ENCODE data around the gene ADAP2. TPM values are rescaled to one million over a fixed set of nuclear protein-coding genes. Genes with fewer than 3 reads are reported as not detected.

ADAP2 gene
- total and polyA plus RNA-seq, 10 of the 15 experiments (the other 5 are each of a cell fraction or from before 2014, with no cell fraction given) = 0.15 to 13.6 (median 6.8) TPM

DNA sequence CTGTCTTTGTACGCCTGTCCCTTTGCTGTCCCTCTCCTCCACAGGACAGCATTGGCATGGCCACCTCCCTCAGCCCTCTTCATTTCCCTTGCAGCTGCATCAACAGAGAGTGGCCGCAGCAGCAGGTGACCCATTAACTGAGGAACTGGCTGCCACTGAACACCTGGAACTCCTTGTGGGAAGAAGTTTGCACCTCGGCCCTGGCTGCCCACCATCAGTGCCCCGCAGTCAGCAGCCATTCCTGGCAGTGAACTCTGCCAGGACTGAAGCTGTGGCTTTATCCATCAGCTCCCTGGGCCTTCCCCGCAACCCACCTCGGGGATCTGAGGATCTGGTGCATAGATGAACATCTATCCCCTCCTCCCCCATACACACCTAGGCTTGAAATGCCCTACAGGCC lies 36.0 kb downstream of the ADAP2 start:
- WGBS (ENCODE audit: insufficient coverage, insufficient replicate concordance, low lambda C conversion rate, missing lambda C conversion rate) = 61% methylated on average over 6 of the region's 6 CpGs
- RAD21 ChIA-PET (ENCODE audit: unreplicated experiment) = no interaction called here
- BruUV-seq (replicated peaks) = no TSS peak
- Histone ChIP-seq H3K4me1 (ENCODE audit: control insufficient read depth, insufficient read depth, low read length) (peaks cover 44% of the 10 kb centered on the region), H2AFZ (ENCODE audit: control insufficient read depth, low read depth, low read length) (peak overlapping the region; percentile 87), H3K4me2 (ENCODE audit: control insufficient read depth, insufficient read depth) (peak overlapping the region; percentile 81; the same call in 1 of the 2 replicates), H3K9me3 (replicated peaks; ENCODE audit: control insufficient read depth, insufficient read depth, low read length) (no peaks in the 10 kb centered on the region), H3K36me3 (ENCODE audit: control insufficient read depth in 2 of 2, insufficient read depth in 2 of 2, low read length in 1 of 2) (no peaks in the 10 kb centered on the region), H3K4me3 (no peak overlapping the region), H3K79me2 (ENCODE audit: control insufficient read depth, insufficient read depth, low read length) (no peaks in the 10 kb centered on the region), H4K20me1 (ENCODE audit: control insufficient read depth, insufficient read depth) (no peaks in the 10 kb centered on the region), H3K27ac (ENCODE audit: control insufficient read depth, insufficient read depth) (no peak overlapping the region), H3K27me3 (replicated peaks in 1 of 2; ENCODE audit: control insufficient read depth in 2 of 2, insufficient read depth in 2 of 2, low read length in 1 of 2) (no peaks in the 10 kb centered on the region), H3K9ac (ENCODE audit: control insufficient read depth, insufficient read depth, low read length) (peak overlapping the region; percentile 15; the same call in 1 of the 2 replicates)
- TF ChIP-seq SIX5 (IDR thresholded peaks at IDR 0.05; ENCODE audit: low read depth, low read length, severe bottlenecking) (no peak), FOXM1 (IDR thresholded peaks at IDR 0.05; ENCODE audit: low read depth, low read length) (no peak), NR2C1 (IDR thresholded peaks at IDR 0.05) (no peak), EED (IDR thresholded peaks at IDR 0.05; ENCODE audit: low read depth) (no peak)
- TF ChIP-seq, protein P1, sequence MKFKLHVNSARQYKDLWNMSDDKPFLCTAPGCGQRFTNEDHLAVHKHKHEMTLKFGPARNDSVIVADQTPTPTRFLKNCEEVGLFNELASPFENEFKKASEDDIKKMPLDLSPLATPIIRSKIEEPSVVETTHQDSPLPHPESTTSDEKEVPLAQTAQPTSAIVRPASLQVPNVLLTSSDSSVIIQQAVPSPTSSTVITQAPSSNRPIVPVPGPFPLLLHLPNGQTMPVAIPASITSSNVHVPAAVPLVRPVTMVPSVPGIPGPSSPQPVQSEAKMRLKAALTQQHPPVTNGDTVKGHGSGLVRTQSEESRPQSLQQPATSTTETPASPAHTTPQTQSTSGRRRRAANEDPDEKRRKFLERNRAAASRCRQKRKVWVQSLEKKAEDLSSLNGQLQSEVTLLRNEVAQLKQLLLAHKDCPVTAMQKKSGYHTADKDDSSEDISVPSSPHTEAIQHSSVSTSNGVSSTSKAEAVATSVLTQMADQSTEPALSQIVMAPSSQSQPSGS (IDR thresholded peaks at IDR 0.05; ENCODE audit: low read length) = no peak
- TF ChIP-seq, protein P2, sequence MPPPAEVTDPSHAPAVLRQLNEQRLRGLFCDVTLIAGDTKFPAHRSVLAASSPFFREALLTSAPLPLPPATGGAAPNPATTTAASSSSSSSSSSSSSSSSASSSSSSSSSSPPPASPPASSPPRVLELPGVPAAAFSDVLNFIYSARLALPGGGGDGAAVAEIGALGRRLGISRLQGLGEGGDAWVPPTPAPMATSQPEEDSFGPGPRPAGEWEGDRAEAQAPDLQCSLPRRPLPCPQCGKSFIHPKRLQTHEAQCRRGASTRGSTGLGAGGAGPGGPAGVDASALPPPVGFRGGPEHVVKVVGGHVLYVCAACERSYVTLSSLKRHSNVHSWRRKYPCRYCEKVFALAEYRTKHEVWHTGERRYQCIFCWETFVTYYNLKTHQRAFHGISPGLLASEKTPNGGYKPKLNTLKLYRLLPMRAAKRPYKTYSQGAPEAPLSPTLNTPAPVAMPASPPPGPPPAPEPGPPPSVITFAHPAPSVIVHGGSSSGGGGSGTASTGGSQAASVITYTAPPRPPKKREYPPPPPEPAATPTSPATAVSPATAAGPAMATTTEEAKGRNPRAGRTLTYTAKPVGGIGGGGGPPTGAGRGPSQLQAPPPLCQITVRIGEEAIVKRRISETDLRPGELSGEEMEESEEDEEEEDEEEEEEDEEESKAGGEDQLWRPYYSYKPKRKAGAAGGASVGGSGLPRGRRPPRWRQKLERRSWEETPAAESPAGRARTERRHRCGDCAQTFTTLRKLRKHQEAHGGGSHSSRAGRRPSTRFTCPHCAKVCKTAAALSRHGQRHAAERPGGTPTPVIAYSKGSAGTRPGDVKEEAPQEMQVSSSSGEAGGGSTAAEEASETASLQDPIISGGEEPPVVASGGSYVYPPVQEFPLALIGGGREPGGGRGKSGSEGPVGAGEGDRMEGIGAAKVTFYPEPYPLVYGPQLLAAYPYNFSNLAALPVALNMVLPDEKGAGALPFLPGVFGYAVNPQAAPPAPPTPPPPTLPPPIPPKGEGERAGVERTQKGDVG (CRISPR knock-in tag; IDR thresholded peaks at IDR 0.05) = no peak
- TF ChIP-seq, protein P3, sequence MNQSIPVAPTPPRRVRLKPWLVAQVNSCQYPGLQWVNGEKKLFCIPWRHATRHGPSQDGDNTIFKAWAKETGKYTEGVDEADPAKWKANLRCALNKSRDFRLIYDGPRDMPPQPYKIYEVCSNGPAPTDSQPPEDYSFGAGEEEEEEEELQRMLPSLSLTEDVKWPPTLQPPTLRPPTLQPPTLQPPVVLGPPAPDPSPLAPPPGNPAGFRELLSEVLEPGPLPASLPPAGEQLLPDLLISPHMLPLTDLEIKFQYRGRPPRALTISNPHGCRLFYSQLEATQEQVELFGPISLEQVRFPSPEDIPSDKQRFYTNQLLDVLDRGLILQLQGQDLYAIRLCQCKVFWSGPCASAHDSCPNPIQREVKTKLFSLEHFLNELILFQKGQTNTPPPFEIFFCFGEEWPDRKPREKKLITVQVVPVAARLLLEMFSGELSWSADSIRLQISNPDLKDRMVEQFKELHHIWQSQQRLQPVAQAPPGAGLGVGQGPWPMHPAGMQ (IDR thresholded peaks at IDR 0.05; ENCODE audit: borderline replicate concordance) = no peak
- TF ChIP-seq, protein P4, sequence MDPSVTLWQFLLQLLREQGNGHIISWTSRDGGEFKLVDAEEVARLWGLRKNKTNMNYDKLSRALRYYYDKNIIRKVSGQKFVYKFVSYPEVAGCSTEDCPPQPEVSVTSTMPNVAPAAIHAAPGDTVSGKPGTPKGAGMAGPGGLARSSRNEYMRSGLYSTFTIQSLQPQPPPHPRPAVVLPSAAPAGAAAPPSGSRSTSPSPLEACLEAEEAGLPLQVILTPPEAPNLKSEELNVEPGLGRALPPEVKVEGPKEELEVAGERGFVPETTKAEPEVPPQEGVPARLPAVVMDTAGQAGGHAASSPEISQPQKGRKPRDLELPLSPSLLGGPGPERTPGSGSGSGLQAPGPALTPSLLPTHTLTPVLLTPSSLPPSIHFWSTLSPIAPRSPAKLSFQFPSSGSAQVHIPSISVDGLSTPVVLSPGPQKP (IDR thresholded peaks at IDR 0.05; ENCODE audit: low read depth, low read length) = no peak
- TF ChIP-seq, protein P5, sequence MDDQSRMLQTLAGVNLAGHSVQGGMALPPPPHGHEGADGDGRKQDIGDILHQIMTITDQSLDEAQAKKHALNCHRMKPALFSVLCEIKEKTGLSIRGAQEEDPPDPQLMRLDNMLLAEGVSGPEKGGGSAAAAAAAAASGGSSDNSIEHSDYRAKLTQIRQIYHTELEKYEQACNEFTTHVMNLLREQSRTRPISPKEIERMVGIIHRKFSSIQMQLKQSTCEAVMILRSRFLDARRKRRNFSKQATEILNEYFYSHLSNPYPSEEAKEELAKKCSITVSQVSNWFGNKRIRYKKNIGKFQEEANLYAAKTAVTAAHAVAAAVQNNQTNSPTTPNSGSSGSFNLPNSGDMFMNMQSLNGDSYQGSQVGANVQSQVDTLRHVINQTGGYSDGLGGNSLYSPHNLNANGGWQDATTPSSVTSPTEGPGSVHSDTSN (IDR thresholded peaks at IDR 0.05; ENCODE audit: insufficient replicate concordance, low read depth, low read length) = no peak
- in situ Hi-C loops (cut with MboI) = no loop called here
- ATAC-seq (no peak), DNase-seq (ENCODE audit: low read depth, low spot score) (no peak), FAIRE-seq (no peak)
- SMC1A ChIA-PET (ENCODE audit: uncharacterized antibody, unreplicated experiment) = interaction anchor here (0.5 to 1.0 kb wide), 2 partner anchors 17 to 1150 kb away, joined by 3 read pairs; no protein-coding TSS in a partner anchor
- CTCF ChIA-PET = no interaction called here
- intact Hi-C loops (cut with micrococcal nuclease; ENCODE audit: unreplicated experiment) = no loop called here
- POLR2A ChIA-PET = no interaction called here

Data from GM12878 (cell line).